ENCODE measurements around the gene SBF2. TPM values are rescaled to one million over a fixed set of nuclear protein-coding genes. Genes with fewer than 3 reads are reported as not detected.

The SBF2 gene
- total RNA-seq, 1 experiment from 2014 or later = 30.2 TPM

DNA sequence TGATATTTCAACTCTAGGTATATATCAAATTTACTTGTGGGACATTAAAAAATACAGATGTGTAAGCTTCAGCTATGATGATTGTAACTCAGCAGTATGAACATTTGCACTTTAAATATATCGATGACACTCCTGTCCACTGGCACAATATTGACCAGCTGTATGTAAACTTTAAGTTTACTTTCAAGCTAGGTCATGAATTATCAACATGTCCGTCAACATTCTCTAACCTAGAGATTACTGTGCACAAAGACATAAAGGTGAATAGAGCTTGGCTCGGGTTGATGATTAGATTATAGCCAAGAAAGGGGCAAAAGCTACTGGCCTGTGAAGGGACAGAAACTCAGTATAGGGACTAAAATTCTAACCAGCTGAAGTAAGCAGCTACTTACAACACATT is 343.6 kb downstream of the SBF2 start:
- Histone ChIP-seq H2BK120ac (ENCODE audit: low read depth, low read length, poor library complexity, severe bottlenecking) (no peak overlapping the region), H3K9me3 (ENCODE audit: control insufficient read depth, low read depth, low read length) (no peaks in the 10 kb centered on the region), H4K8ac (replicated peaks; ENCODE audit: insufficient read length, low read depth, low read length) (no peak overlapping the region), H3K27me3 (ENCODE audit: insufficient read depth, low read length) (no peaks in the 10 kb centered on the region), H4K5ac (ENCODE audit: insufficient read length, low read depth, low read length) (no peak overlapping the region), H3K4me1 (ENCODE audit: insufficient read depth, low read length) (no peaks in the 10 kb centered on the region), H2AFZ (ENCODE audit: low read length) (no peak overlapping the region), H3K4ac (ENCODE audit: low read depth, low read length) (no peak overlapping the region), H2AK5ac (ENCODE audit: insufficient read length, low read length) (no peak overlapping the region), H3K4me2 (ENCODE audit: insufficient read depth, insufficient read length, low read length) (no peak overlapping the region), H3K27ac (ENCODE audit: insufficient read length, low read depth, low read length) (no peak overlapping the region), H2BK5ac (ENCODE audit: insufficient read length, low read length) (no peak overlapping the region), H3K79me1 (ENCODE audit: insufficient read depth, low read depth, low read length, poor library complexity, severe bottlenecking) (no peaks in the 10 kb centered on the region), H3K18ac (ENCODE audit: insufficient read length, low read depth, low read length) (no peak overlapping the region), H3K79me2 (ENCODE audit: insufficient read depth, low read length) (no peaks in the 10 kb centered on the region), H3K23ac (ENCODE audit: insufficient read length, low read depth, low read length) (no peak overlapping the region), H4K91ac (ENCODE audit: insufficient read length, low read depth, low read length) (no peak overlapping the region), H2BK12ac (ENCODE audit: insufficient read length, low read depth, low read length) (no peak overlapping the region), H3K14ac (ENCODE audit: insufficient read depth, low read length) (no peak overlapping the region), H3K23me2 (ENCODE audit: insufficient read length, low read depth, low read length, poor library complexity, severe bottlenecking) (no peaks in the 10 kb centered on the region), H2BK15ac (ENCODE audit: low read depth, low read length) (no peak overlapping the region), H4K20me1 (ENCODE audit: control insufficient read depth, insufficient read depth, insufficient read length) (no peaks in the 10 kb centered on the region), H3T11ph (ENCODE audit: low read length) (no peak overlapping the region), H2BK20ac (ENCODE audit: low read depth, low read length, poor library complexity, severe bottlenecking) (no peak overlapping the region), H3K9ac (ENCODE audit: extremely low read depth, insufficient read length, low read length) (no peak overlapping the region), H3K56ac (ENCODE audit: insufficient read length, low read depth, low read length) (no peak overlapping the region)
- peaks cover 8 to 9% (median 8%) of the 10 kb centered on the region in 3 experiments; a peak in 6 of 7 replicates for H3K36me3 Mint-ChIP-seq (ENCODE audit: insufficient read depth in 1 of 3, low read depth in 3 of 3)
- H3K27me3 Mint-ChIP-seq (ENCODE audit: low read depth) = no peaks in the 10 kb centered on the region
- H3K4me1 Mint-ChIP-seq = peaks cover 8% of the 10 kb centered on the region in 2 experiments; a peak in 3 of 4 replicates
- DNase-seq = no peak
- TF ChIP-seq, protein P1, sequence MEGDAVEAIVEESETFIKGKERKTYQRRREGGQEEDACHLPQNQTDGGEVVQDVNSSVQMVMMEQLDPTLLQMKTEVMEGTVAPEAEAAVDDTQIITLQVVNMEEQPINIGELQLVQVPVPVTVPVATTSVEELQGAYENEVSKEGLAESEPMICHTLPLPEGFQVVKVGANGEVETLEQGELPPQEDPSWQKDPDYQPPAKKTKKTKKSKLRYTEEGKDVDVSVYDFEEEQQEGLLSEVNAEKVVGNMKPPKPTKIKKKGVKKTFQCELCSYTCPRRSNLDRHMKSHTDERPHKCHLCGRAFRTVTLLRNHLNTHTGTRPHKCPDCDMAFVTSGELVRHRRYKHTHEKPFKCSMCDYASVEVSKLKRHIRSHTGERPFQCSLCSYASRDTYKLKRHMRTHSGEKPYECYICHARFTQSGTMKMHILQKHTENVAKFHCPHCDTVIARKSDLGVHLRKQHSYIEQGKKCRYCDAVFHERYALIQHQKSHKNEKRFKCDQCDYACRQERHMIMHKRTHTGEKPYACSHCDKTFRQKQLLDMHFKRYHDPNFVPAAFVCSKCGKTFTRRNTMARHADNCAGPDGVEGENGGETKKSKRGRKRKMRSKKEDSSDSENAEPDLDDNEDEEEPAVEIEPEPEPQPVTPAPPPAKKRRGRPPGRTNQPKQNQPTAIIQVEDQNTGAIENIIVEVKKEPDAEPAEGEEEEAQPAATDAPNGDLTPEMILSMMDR (conservative IDR thresholded peaks at IDR 0.05) = no peak
- H3K9me3 Mint-ChIP-seq = peaks cover 6 to 7% of the 10 kb centered on the region in 2 experiments; a peak in 3 of 5 replicates
- no peak overlapping the region for H3K4me3 Mint-ChIP-seq
- no CpG with 5 or more reads among the region's 3 CpGs for WGBS (ENCODE audit: extremely low coverage, insufficient read length, low lambda C conversion rate)
- no peak overlapping the region for H3K27ac Mint-ChIP-seq

All from H9 (cell line).